HFF-Myc (cell line): ENCODE results near the gene ALDH16A1.

ENCODE experiments used
- DNase-seq: peaks from one replicate; pipeline ENCODE4 v3.0.0-alpha.2; 2011; ENCODE audit warnings: low read depth; ENCODE audit errors: extremely low read depth
- H3K4me3 ChIP-seq: replicated peaks from 2 replicates; pipeline ENCODE4 v1.5.1; 2011; ENCODE audit warnings: low read depth, mild to moderate bottlenecking, control low read depth, low read length
- CTCF ChIP-seq: IDR thresholded peaks from 2 replicates; pipeline ENCODE4 v1.5.1; 2012; ENCODE audit warnings: mild to moderate bottlenecking, low read depth, low read length, control low read depth; ENCODE audit errors: missing control alignments

Gene ALDH16A1

GRCh38 chr19:49428547-49429451, 24.2 kb upstream of the ALDH16A1 start:
- no peak overlapping the region for H3K4me3 ChIP-seq
- TF ChIP-seq CTCF: no peak
- no peak for DNase-seq

- no peak overlapping the region for H3K4me3 ChIP-seq
- no peak for TF ChIP-seq CTCF
Measured at GRCh38 chr19:49430172-49430677, 22.8 kb upstream of the ALDH16A1 start.

GRCh38 chr19:49430678-49431329, 22.2 kb upstream of the ALDH16A1 start:
- no peak overlapping the region for H3K4me3 ChIP-seq
- DNase-seq: no peak
- TF ChIP-seq CTCF: peak; percentile 35

More at GRCh38 chr19:49430172-49430677, 22.8 kb upstream of the ALDH16A1 start:
- DNase-seq: no peak

- no peak for TF ChIP-seq CTCF
- no peak for DNase-seq
- H3K4me3 ChIP-seq: no peak overlapping the region
Measured at GRCh38 chr19:49431330-49431749, 21.7 kb upstream of the ALDH16A1 start.

- no peak for TF ChIP-seq CTCF
- DNase-seq: no peak
- no peak overlapping the region for H3K4me3 ChIP-seq
Measured at GRCh38 chr19:49432141-49433073, 20.6 kb upstream of the ALDH16A1 start.

GRCh38 chr19:49433240-49433901, 19.7 kb upstream of the ALDH16A1 start:
- no peak overlapping the region for H3K4me3 ChIP-seq
- no peak for TF ChIP-seq CTCF
- DNase-seq: no peak
